HepG2 (cell line): Measurements from ENCODE around the gene CALML5. TPM values are rescaled to one million over a fixed set of nuclear protein-coding genes. Genes with fewer than 3 reads are reported as not detected.

Source experiments
- ATAC-seq: fragments of 200-7000 bp; cut with Tn5 transposase; 3 replicates; pipeline ENCODE4 v1.9.1; 2020; ENCODE audit warnings: mild to moderate bottlenecking, moderate library complexity
- BruUV-seq: library from RNA; stranded (reverse); fragments of 400-500 nt; replicated peaks from 2 replicates; lab custom pipeline; 2021; lab: Mats Ljungman, UMichigan
- CTCF ChIA-PET: fragments of 300-600 bp; formaldehyde crosslinking; extraction: SDS; loops from one replicate; lab custom pipeline; 2021; ENCODE audit warnings: low total read pairs, inconsistent platforms, low intra/inter-chr PET ratio; lab: Yijun Ruan, JAX
- POLR2A ChIA-PET: fragments of 350-600 bp; sonication (Branson Sonifier 250); formaldehyde crosslinking; loops from one replicate; lab custom pipeline; 2020; ENCODE audit warnings: antibody characterized with exemption, inconsistent platforms; lab: Yijun Ruan, JAX
- DNase-seq: peaks from one replicate; pipeline ENCODE4 v3.0.0-alpha.2; 2015; ENCODE audit warnings: low spot score
- FAIRE-seq: peaks from 3 replicates; lab custom pipeline; 2011; peaks lifted over from hg19 to GRCh38; lab: Jason Lieb, UNC
- H2AFZ ChIP-seq: one replicate; pipeline ENCODE4 v1.6.1; 2011; ENCODE audit warnings: low read length, inconsistent platforms
- H3K27ac ChIP-seq: fragments of 300-600 bp; 3 replicates; pipeline ENCODE4 v1.8.0; 2011; ENCODE audit warnings: mixed run types, mild to moderate bottlenecking, mixed read lengths, low read length, inconsistent platforms; ENCODE audit not compliant: insufficient read depth; ENCODE audit errors: extremely low read length
- H3K27me3 ChIP-seq, 2 experiments: fragments of 200-600 bp in 1 of 2; 2 replicates in 1 of 2; 3 replicates in 1 of 2; pipeline versions ENCODE4 v1.6.0 to v1.8.0; 2011; ENCODE audit warnings: low read length in 2 of 2, mild to moderate bottlenecking in 2 of 2, moderate library complexity in 2 of 2, inconsistent platforms in 1 of 2; ENCODE audit not compliant: insufficient read depth in 2 of 2, control insufficient read depth in 1 of 2
- H3K36me3 ChIP-seq, 2 experiments: fragments of 200-600 bp in 1 of 2; replicated peaks in 1 of 2; 2 replicates in 1 of 2; 3 replicates in 1 of 2; pipeline versions ENCODE4 v1.5.1 to v1.8.0; 2011; ENCODE audit warnings: low read length in 2 of 2, inconsistent platforms in 1 of 2; ENCODE audit not compliant: insufficient read depth in 2 of 2, control insufficient read depth in 1 of 2
- H3K4me1 ChIP-seq: 2 replicates; pipeline ENCODE4 v1.5.1; 2012; ENCODE audit warnings: low read length, inconsistent platforms; ENCODE audit not compliant: insufficient read depth
- H3K4me2 ChIP-seq: 2 replicates; pipeline ENCODE4 v1.6.0; 2011; ENCODE audit warnings: low read depth, low read length, inconsistent platforms
- H3K4me3 ChIP-seq, 3 experiments: fragments of 200-600 bp in 1 of 3; sonication (generic), shearing (Covaris generic) in 1 of 3; replicated peaks in 1 of 3; 2 replicates each; pipeline ENCODE4 v1.5.1; 2011 to 2016; ENCODE audit warnings: low read length in 3 of 3, inconsistent platforms in 2 of 3, low read depth in 2 of 3, mild to moderate bottlenecking in 2 of 3, control low read depth in 1 of 3, mixed read lengths in 1 of 3; ENCODE audit not compliant: insufficient read depth in 1 of 3
- H3K79me2 ChIP-seq: one replicate; pipeline ENCODE4 v1.6.1; 2011; ENCODE audit warnings: low read length, inconsistent platforms; ENCODE audit not compliant: insufficient read depth
- H3K9ac ChIP-seq: 2 replicates; pipeline ENCODE4 v1.6.0; 2011; ENCODE audit warnings: mild to moderate bottlenecking, low read depth, low read length, inconsistent platforms; ENCODE audit not compliant: insufficient read depth
- H3K9me3 ChIP-seq: 2 replicates; pipeline ENCODE4 v1.5.1; 2012; ENCODE audit warnings: mild to moderate bottlenecking, low read length
- H4K20me1 ChIP-seq: 2 replicates; pipeline ENCODE4 v1.6.0; 2011; ENCODE audit warnings: inconsistent platforms, mild to moderate bottlenecking, low read length, moderate library complexity; ENCODE audit not compliant: insufficient read depth
- ESRRA ChIP-seq: sonication (generic); formaldehyde crosslinking; IDR thresholded peaks from 2 replicates; pipeline ENCODE4 v1.5.1; 2020; ENCODE audit warnings: mild to moderate bottlenecking, low read depth, missing genetic modification reagents
- ETV6 ChIP-seq: sonication (generic); formaldehyde crosslinking; conservative IDR thresholded peaks from 2 replicates; pipeline ENCODE4 v1.4.0; 2020; ENCODE audit warnings: missing genetic modification reagents
- HOXA3 ChIP-seq: sonication (generic); formaldehyde crosslinking; IDR thresholded peaks from 2 replicates; pipeline ENCODE4 v1.5.0; 2020; ENCODE audit warnings: missing genetic modification reagents
- JUND ChIP-seq: sonication (generic); formaldehyde crosslinking; IDR thresholded peaks from 2 replicates; pipeline ENCODE4 v1.8.0; 2022; ENCODE audit warnings: mild to moderate bottlenecking, missing genetic modification reagents
- KAT8 ChIP-seq: IDR thresholded peaks from 2 replicates; pipeline ENCODE4 v1.6.1; 2016; ENCODE audit warnings: missing genetic modification reagents, missing compliant biosample characterization
- PPARG ChIP-seq: conservative IDR thresholded peaks from 2 replicates; pipeline ENCODE4 v1.6.1; 2016; ENCODE audit warnings: missing biosample characterization, missing genetic modification reagents
- RBM22 ChIP-seq: fragments of 200-400 bp; formaldehyde crosslinking; optimal IDR thresholded peaks from 2 replicates; pipeline ENCODE3; 2017; ENCODE audit warnings: mild to moderate bottlenecking, low read length, moderate library complexity
- SALL1 ChIP-seq: sonication (generic); formaldehyde crosslinking; IDR thresholded peaks from 2 replicates; pipeline ENCODE4 v1.8.0; 2022; ENCODE audit warnings: mild to moderate bottlenecking, missing genetic modification reagents
- SIX1 ChIP-seq: sonication (generic); formaldehyde crosslinking; IDR thresholded peaks from 2 replicates; pipeline ENCODE4 v1.4.0; 2020; ENCODE audit warnings: missing genetic modification reagents, borderline replicate concordance
- SOX13 ChIP-seq, 3 experiments: fragments of 450-650 bp in 1 of 3; sonication (generic) in 1 of 3; formaldehyde crosslinking in 1 of 3; IDR thresholded peaks in 2 of 3; conservative IDR thresholded peaks in 1 of 3; 2 replicates each; pipeline versions ENCODE4 v1.5.0 to v1.6.1; 2016 to 2020; ENCODE audit warnings: antibody characterized with exemption in 1 of 3, mild to moderate bottlenecking in 1 of 3, missing compliant biosample characterization in 1 of 3, missing genetic modification reagents in 1 of 3, moderate library complexity in 1 of 3
- SOX5 ChIP-seq: IDR thresholded peaks from 2 replicates; pipeline ENCODE4 v1.6.1; 2016; ENCODE audit warnings: borderline replicate concordance
- TBX3 ChIP-seq: fragments of 450-650 bp; IDR thresholded peaks from 2 replicates; pipeline ENCODE4 v1.6.1; 2017; ENCODE audit warnings: antibody characterized with exemption, mild to moderate bottlenecking, inconsistent platforms, borderline replicate concordance
- ZBTB38 ChIP-seq: sonication (generic); formaldehyde crosslinking; IDR thresholded peaks from 2 replicates; pipeline ENCODE4 v1.5.1; 2020; ENCODE audit warnings: mild to moderate bottlenecking, missing genetic modification reagents
- ZBTB43 ChIP-seq: sonication (generic); formaldehyde crosslinking; conservative IDR thresholded peaks from 2 replicates; pipeline ENCODE4 v1.4.0; 2020; ENCODE audit warnings: missing genetic modification reagents
- ZNF547 ChIP-seq: sonication (generic); formaldehyde crosslinking; IDR thresholded peaks from 2 replicates; pipeline ENCODE4 v1.5.1; 2020; ENCODE audit warnings: mild to moderate bottlenecking, missing genetic modification reagents
- ZNF629 ChIP-seq: sonication (generic); formaldehyde crosslinking; conservative IDR thresholded peaks from 2 replicates; pipeline ENCODE4 v1.5.0; 2020; ENCODE audit warnings: missing genetic modification reagents
- ZNF878 ChIP-seq: sonication (generic); formaldehyde crosslinking; IDR thresholded peaks from 2 replicates; pipeline ENCODE4 v1.8.1; 2023; ENCODE audit warnings: mild to moderate bottlenecking, missing genetic modification reagents, moderate library complexity
- WGBS: methylation state at CpG from one replicate; pipeline ENCODE4 v1.1.6; 2017; ENCODE audit warnings: low lambda C conversion rate; 5-methylcytosine and 5-hydroxymethylcytosine counted together
- in situ Hi-C: cut with HindIII; loops from 2 replicates; pipeline ENCODE4 v1.10.0; 2017; ENCODE audit warnings: low pct_unique_long_range_greater_than_20kb; ENCODE audit not compliant: extremely low pct_ligation_motif_present
- intact Hi-C: fragments of 100-400 bp; cut with micrococcal nuclease; formaldehyde crosslinking; loops from one replicate; pipeline ENCODE4 v1.10.0; 2022; ENCODE audit not compliant: unreplicated experiment
- polyA plus RNA-seq, 8 experiments: library from polyadenylated mRNA; depleted of rRNA in 3 of 8; stranded (reverse) in 7 of 8; unstranded in 1 of 8; fragments of >200 nt; fragmentation: Illumina TruSeq in 4 of 8; extraction: Trizol in 4 of 8; gene quantifications; 2 replicates each; pipeline versions ENCODE4 v1.2.1 to v1.2.3, GENCODE V29; 2011 to 2016; ENCODE audit warnings: low read depth in 4 of 8, missing spikeins in 1 of 8, mixed read lengths in 1 of 8; ENCODE audit not compliant: insufficient read depth in 1 of 8
- total RNA-seq, 5 experiments: library from RNA; depleted of rRNA; stranded (reverse); fragments of >200 nt; fragmentation: Illumina TruSeq; extraction: Trizol; gene quantifications; 2 replicates each; pipeline ENCODE4 v1.2.3, GENCODE V29; 2016; ENCODE audit warnings: low read depth in 1 of 5

CALML5 gene
- total and polyA plus RNA-seq, 2 of the 13 experiments (the other 11 are each of a cell fraction or from before 2014, with no cell fraction given) = not detected

DNA sequence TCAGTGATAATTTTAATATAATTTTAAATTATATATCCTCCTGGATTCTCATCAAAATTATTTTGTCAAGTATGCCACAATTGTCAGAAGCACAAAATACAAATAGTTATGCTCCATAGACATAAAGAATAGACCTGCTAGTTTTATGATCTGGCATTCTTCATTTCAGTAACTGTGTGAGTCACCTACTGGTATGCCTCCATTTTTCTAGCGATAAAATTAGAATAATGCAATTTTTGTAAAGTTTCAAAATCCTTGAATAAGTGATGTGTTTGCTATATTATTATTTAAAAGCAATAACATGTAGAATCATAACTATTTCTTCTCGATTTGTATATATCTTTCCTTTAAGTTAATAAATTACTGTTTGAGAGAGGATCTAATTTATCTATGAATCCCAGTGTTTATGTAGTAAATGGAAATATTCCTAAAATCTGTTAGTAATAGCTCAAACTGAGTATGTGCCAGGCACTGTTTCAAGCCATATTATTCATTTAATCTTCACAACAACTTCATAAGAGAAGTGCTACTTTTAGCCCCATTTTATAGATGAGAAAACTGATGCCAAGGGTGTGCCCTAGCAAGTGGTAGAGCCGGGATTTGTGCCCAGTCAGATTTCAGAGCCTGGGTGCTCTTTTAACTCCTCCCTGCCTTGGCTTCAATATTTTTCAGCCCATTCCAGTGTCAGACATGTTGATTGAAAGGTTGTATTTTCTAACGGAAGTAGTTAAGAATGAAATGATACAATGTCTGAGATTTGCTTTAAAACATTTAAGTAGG lies 48.6 kb downstream of the CALML5 start:
- no TSS peak for BruUV-seq
- TF ChIP-seq ZNF629 (peak; percentile 69), JUND (no peak)
- Histone ChIP-seq H4K20me1 (peaks cover 11% of the 10 kb centered on the region), H3K27me3 (no peaks in the 10 kb centered on the region; a peak in 1 of 5 replicates), H3K9ac (0 out of 2 replicates have a peak overlapping the region, but pooled peaks have one; percentile 5), H2AFZ (no peak overlapping the region), H3K4me1 (peaks cover 18% of the 10 kb centered on the region), H3K36me3 (peaks cover 15 to 37% of the 10 kb centered on the region in 2 experiments), H3K4me2 (peak overlapping the region; percentile 56; the same call in 1 of the 2 replicates), H3K4me3 (no peak overlapping the region; a peak in 1 of 6 replicates), H3K9me3 (no peaks in the 10 kb centered on the region), H3K79me2 (peaks cover 56% of the 10 kb centered on the region), H3K27ac (no peak overlapping the region)
- WGBS = 92% methylated on average over 4 of the region's 4 CpGs
- ATAC-seq = no peak
- POLR2A ChIA-PET = no interaction called here
- in situ Hi-C loops (no loop called here), intact Hi-C loops (no loop called here)
- no peak for FAIRE-seq
- no peak for DNase-seq
- CTCF ChIA-PET = no interaction called here

- ChIA-PET CTCF (no interaction called here), POLR2A (no interaction called here)
- H3K4me2 ChIP-seq = peak overlapping the region; percentile 90
- FAIRE-seq (peak; percentile 50), DNase-seq (peak; percentile 68), ATAC-seq (peak; percentile 53)
- in situ Hi-C loops (no loop called here), intact Hi-C loops (loop anchor here (10.0 kb wide), 1 partner anchor 65 kb away; no protein-coding TSS in a partner anchor)
- peaks cover 11% of the 10 kb centered on the region for H4K20me1 ChIP-seq
- BruUV-seq = no TSS peak
- H3K9ac ChIP-seq = peak overlapping the region; percentile 25; the same call in 1 of the 2 replicates
- peaks cover 18% of the 10 kb centered on the region for H3K4me1 ChIP-seq
- peaks cover 13 to 28% of the 10 kb centered on the region in 2 experiments for H3K36me3 ChIP-seq
- H3K9me3 ChIP-seq = no peaks in the 10 kb centered on the region
- no peak overlapping the region for H2AFZ ChIP-seq
- peak overlapping the region; percentile 74 to 96 (median 77) for H3K4me3 ChIP-seq
- WGBS = 49% methylated on average over 8 of the region's 8 CpGs
- no peaks in the 10 kb centered on the region; a peak in 1 of 5 replicates for H3K27me3 ChIP-seq
- peaks cover 56% of the 10 kb centered on the region for H3K79me2 ChIP-seq
- peak overlapping the region; percentile 71 for H3K27ac ChIP-seq
- TF ChIP-seq HOXA3 = peak; percentile 20; the same call in 1 of the 2 replicates
- peak; percentile 83 for TF ChIP-seq ZBTB38 (CRISPR knock-in tag)
- 0 out of 2 replicates have a peak, but pooled peaks have one; percentile 33 for TF ChIP-seq SIX1
- TF ChIP-seq RBM22 = peak; percentile 37
- TF ChIP-seq TBX3 = no peak
- TF ChIP-seq ZNF547 (CRISPR knock-in tag) = no peak
- peak; percentile 93 for TF ChIP-seq ZBTB43 (CRISPR knock-in tag)
- 0 out of 2 replicates have a peak, but pooled peaks have one; percentile 29 for TF ChIP-seq ZNF878 (CRISPR knock-in tag)
- TF ChIP-seq ETV6 (CRISPR knock-in tag) = no peak
- TF ChIP-seq ZNF629 = no peak
- no peak for TF ChIP-seq SOX13 (IDR thresholded peaks at IDR 0.05)
- TF ChIP-seq SOX13 (CRISPR knock-in tag; conservative IDR thresholded peaks at IDR 0.05 in 1 of 2, IDR thresholded peaks at IDR 0.05 in 1 of 2) = peak in 1 of 2 experiments; percentile 30; a peak in 1 of 4 replicates
- TF ChIP-seq ESRRA (CRISPR knock-in tag) = no peak
- peak; percentile 37; the same call in 1 of the 2 replicates for TF ChIP-seq SOX5 (CRISPR knock-in tag)
- TF ChIP-seq SALL1 = peak; percentile 30; the same call in 1 of the 2 replicates
- peak; percentile 57; the same call in 1 of the 2 replicates for TF ChIP-seq PPARG
- peak; percentile 28; the same call in 1 of the 2 replicates for TF ChIP-seq KAT8
These were observed 49.5 kb downstream of the CALML5 start for GRCh38 chr10:5449823-5450222.
